CD14-positive monocyte (primary cell): ENCODE measurements around the gene ID1. TPM values are rescaled to one million over a fixed set of nuclear protein-coding genes. Genes with fewer than 3 reads are reported as not detected.

Experiments used
- DNase-seq, 3 donors: peaks; one replicate each; pipeline ENCODE4 v3.0.0-alpha.2; 2011 to 2022
- H2AFZ ChIP-seq: 2 replicates; pipeline ENCODE4 v1.6.0; 2012; ENCODE audit warnings: mild to moderate bottlenecking, low read depth, low read length, inconsistent platforms; ENCODE audit not compliant: insufficient read depth, poor library complexity, severe bottlenecking
- H3K27ac ChIP-seq, 2 donors: 1 replicate in 1 of 2; 2 replicates in 1 of 2; pipeline ENCODE4 v1.5.1; 2012 to 2013; ENCODE audit warnings: low read length in 2 of 2, control low read depth in 1 of 2, inconsistent platforms in 1 of 2, low read depth in 1 of 2, mild to moderate bottlenecking in 1 of 2
- H3K27me3 ChIP-seq, 2 donors: one replicate each; pipeline versions ENCODE4 v1.6.0 to v1.6.1; 2011 to 2013; ENCODE audit warnings: low read length in 2 of 2; ENCODE audit not compliant: control insufficient read depth in 2 of 2, insufficient read depth in 2 of 2
- H3K36me3 ChIP-seq, 2 donors: replicated peaks in 1 of 2; 1 replicate in 1 of 2; 2 replicates in 1 of 2; pipeline versions ENCODE4 v1.5.1 to v1.6.1; 2012 to 2013; ENCODE audit warnings: low read length in 2 of 2, control low read depth in 1 of 2, inconsistent platforms in 1 of 2, mild to moderate bottlenecking in 1 of 2; ENCODE audit not compliant: insufficient read depth in 2 of 2, control insufficient read depth in 1 of 2
- H3K4me1 ChIP-seq, 2 donors: 1 replicate in 1 of 2; 2 replicates in 1 of 2; pipeline versions ENCODE4 v1.5.1 to v1.6.1; 2012 to 2013; ENCODE audit warnings: low read length in 2 of 2, control low read depth in 1 of 2, inconsistent platforms in 1 of 2, mild to moderate bottlenecking in 1 of 2, moderate library complexity in 1 of 2; ENCODE audit not compliant: insufficient read depth in 2 of 2, control insufficient read depth in 1 of 2
- H3K4me2 ChIP-seq: replicated peaks from 2 replicates; pipeline ENCODE3; 2012; ENCODE audit warnings: low read length, moderate library complexity, mild to moderate bottlenecking; ENCODE audit not compliant: poor library complexity, severe bottlenecking; ENCODE audit errors: extremely low read depth
- H3K4me3 ChIP-seq, 3 experiments: fragments of 200-600 bp in 1 of 3; sonication (generic) in 1 of 3; replicated peaks in 1 of 3; 1 replicate in 2 of 3; 2 replicates in 1 of 3; pipeline ENCODE4 v1.5.1; 2011 to 2013; ENCODE audit warnings: low read length in 3 of 3, mild to moderate bottlenecking in 3 of 3, control low read depth in 2 of 3, low read depth in 2 of 3, inconsistent platforms in 1 of 3, moderate library complexity in 1 of 3
- H3K79me2 ChIP-seq: 2 replicates; pipeline ENCODE4 v1.6.0; 2012; ENCODE audit warnings: mild to moderate bottlenecking, control low read depth, inconsistent platforms, low read length, moderate library complexity; ENCODE audit not compliant: insufficient read depth
- H3K9ac ChIP-seq: 2 replicates; pipeline ENCODE4 v1.6.0; 2017; ENCODE audit warnings: low read length, mild to moderate bottlenecking; ENCODE audit not compliant: insufficient read depth, poor library complexity, severe bottlenecking
- H3K9me3 ChIP-seq, 2 donors: replicated peaks in 1 of 2; 1 replicate in 1 of 2; 2 replicates in 1 of 2; pipeline versions ENCODE4 v1.5.1 to v1.6.1; 2012 to 2013; ENCODE audit warnings: low read length in 2 of 2, control low read depth in 1 of 2; ENCODE audit not compliant: control insufficient read depth in 1 of 2, insufficient read depth in 1 of 2
- H4K20me1 ChIP-seq: 2 replicates; pipeline ENCODE4 v1.6.0; 2012; ENCODE audit warnings: mild to moderate bottlenecking, low read length, control low read depth, moderate library complexity; ENCODE audit not compliant: insufficient read depth
- H3K27ac Mint-ChIP-seq, 7 donors: one replicate each; pipeline ENCODE4 v1.8.0; 2020; ENCODE audit warnings: mild to moderate bottlenecking in 7 of 7, mixed read lengths in 7 of 7, moderate library complexity in 6 of 7, inconsistent platforms in 2 of 7
- H3K27me3 Mint-ChIP-seq, 3 donors: one replicate each; pipeline ENCODE4 v1.8.0; 2021 to 2022; ENCODE audit warnings: low read depth in 3 of 3, mild to moderate bottlenecking in 3 of 3, mixed read lengths in 3 of 3, moderate library complexity in 3 of 3, inconsistent platforms in 1 of 3
- H3K36me3 Mint-ChIP-seq, 2 donors: one replicate each; pipeline ENCODE4 v1.8.0; 2020; ENCODE audit warnings: mixed read lengths in 2 of 2, inconsistent platforms in 1 of 2, mild to moderate bottlenecking in 1 of 2
- H3K4me1 Mint-ChIP-seq: one replicate; pipeline ENCODE4 v1.8.0; 2020; ENCODE audit warnings: mild to moderate bottlenecking, mixed read lengths
- H3K4me3 Mint-ChIP-seq, 2 donors: one replicate each; pipeline ENCODE4 v1.8.0; 2020; ENCODE audit warnings: mild to moderate bottlenecking in 2 of 2, mixed read lengths in 2 of 2, moderate library complexity in 1 of 2
- H3K9me3 Mint-ChIP-seq, 7 donors: one replicate each; pipeline ENCODE4 v1.8.0; 2020 to 2022; ENCODE audit warnings: mixed read lengths in 7 of 7, mild to moderate bottlenecking in 6 of 7, moderate library complexity in 6 of 7, inconsistent platforms in 2 of 7
- CTCF ChIP-seq: fragments of 200-600 bp; IDR thresholded peaks from one replicate; pipeline ENCODE4 v1.8.0; 2022; ENCODE audit warnings: antibody characterized with exemption, mild to moderate bottlenecking
- WGBS: methylation state at CpG from one replicate; pipeline ENCODE4 v1.1.5; 2013; ENCODE audit warnings: missing lambda C conversion rate; ENCODE audit not compliant: insufficient coverage; 5-methylcytosine and 5-hydroxymethylcytosine counted together
- intact Hi-C, 2 donors: fragments of 100-400 bp; cut with micrococcal nuclease; formaldehyde crosslinking; loops; one replicate each; pipeline versions ENCODE4 v1.15.0 to v1.15.1; 2023
- polyA plus RNA-seq, 3 donors: library from polyadenylated mRNA; depleted of rRNA in 1 of 3; unstranded in 2 of 3; stranded (reverse) in 1 of 3; fragments of 300-500 nt in 2 of 3; fragments of >200 nt in 1 of 3; fragmentation: Illumina TruSeq in 2 of 3; gene quantifications; 1 replicate in 2 of 3; 2 replicates in 1 of 3; pipeline ENCODE4 v1.2.3, GENCODE V29; 2012 to 2021

Gene ID1
- polyA plus RNA-seq, 3 donors, result 3.9 to 129 (median 12.5) TPM

- DNase-seq, result no peak
- H3K27me3 Mint-ChIP-seq, result peaks cover 0 to 4% (median 2%) of the 10 kb centered on the region in 3 donors
- Histone ChIP-seq H3K4me2 (no peak overlapping the region), H3K36me3 (no peaks in the 10 kb centered on the region), H3K27me3 (no peaks in the 10 kb centered on the region), H3K79me2 (no peaks in the 10 kb centered on the region), H3K4me1 (no peaks in the 10 kb centered on the region), H3K27ac (no peak overlapping the region), H3K9ac (no peak overlapping the region), H3K4me3 (no peak overlapping the region), H4K20me1 (no peaks in the 10 kb centered on the region), H2AFZ (no peak overlapping the region), H3K9me3 (no peaks in the 10 kb centered on the region)
- no peak overlapping the region for H3K4me3 Mint-ChIP-seq
- peaks cover 7% of the 10 kb centered on the region for H3K4me1 Mint-ChIP-seq
- intact Hi-C loops, result no loop called here
- H3K27ac Mint-ChIP-seq, result no peak overlapping the region
- WGBS, result 88% methylated on average over 3 of the region's 4 CpGs
- peaks cover 0 to 4% (median 1%) of the 10 kb centered on the region in 7 donors for H3K9me3 Mint-ChIP-seq
- H3K36me3 Mint-ChIP-seq, result no peaks in the 10 kb centered on the region
- no peak for TF ChIP-seq CTCF
Measured at GRCh38 chr20:31596831-31597480, 8.1 kb upstream of the ID1 start.

- Mint-ChIP-seq H3K27ac (no peak overlapping the region), H3K4me1 (peaks cover 8% of the 10 kb centered on the region), H3K36me3 (no peaks in the 10 kb centered on the region), H3K4me3 (no peak overlapping the region), H3K9me3 (peaks cover 0 to 4% (median 1%) of the 10 kb centered on the region in 7 donors), H3K27me3 (peaks cover 2 to 4% (median 2%) of the 10 kb centered on the region in 3 donors)
- intact Hi-C loops, result no loop called here
- Histone ChIP-seq H3K27ac (no peak overlapping the region), H3K79me2 (no peaks in the 10 kb centered on the region), H3K4me1 (peaks cover 0 to under 1% of the 10 kb centered on the region in 2 donors), H4K20me1 (no peaks in the 10 kb centered on the region), H3K9me3 (no peaks in the 10 kb centered on the region), H2AFZ (no peak overlapping the region), H3K36me3 (no peaks in the 10 kb centered on the region), H3K4me3 (no peak overlapping the region), H3K27me3 (no peaks in the 10 kb centered on the region), H3K9ac (no peak overlapping the region), H3K4me2 (no peak overlapping the region)
- TF ChIP-seq CTCF, result no peak
- DNase-seq, result no peak
- WGBS, result no CpG with 5 or more reads among the region's 2 CpGs
Measured at GRCh38 chr20:31597481-31597855, 7.6 kb upstream of the ID1 start.
